Dermis microvascular lymphatic vessel endothelial cell (primary cell): ENCODE measurements around the gene HES4. TPM values are rescaled to one million over a fixed set of nuclear protein-coding genes. Genes with fewer than 3 reads are reported as not detected.

Experiments
- DNase-seq, 2 donors: peaks; one replicate each; pipeline versions ENCODE4 v3.0.0 to v3.0.0-alpha.2; 2010; ENCODE audit warnings: low read depth in 2 of 2
- total RNA-seq: library from RNA; depleted of rRNA; stranded (reverse); fragments of >200 nt; gene quantifications from 2 replicates; pipeline ENCODE4 v1.2.1, GENCODE V29; 2014

The HES4 gene
- total RNA-seq, 1 donor from 2014 or later = 29.0 TPM

- DNase-seq = no peak
Observed at GRCh38 chr1:967466-968343, 32.2 kb downstream of the HES4 start.

GRCh38 chr1:966704-967300, 33.1 kb downstream of the HES4 start:
- peak in 1 of 2 donors; percentile 57 for DNase-seq

GRCh38 chr1:966135-966703, 33.7 kb downstream of the HES4 start, which contains the start of gene PLEKHN1:
TSS of gene PLEKHN1 (plus strand) at chr1:966482. CDS start at chr1:966532, 50 bp downstream.
- peak in 1 of 2 donors; percentile 47 for DNase-seq

- no peak for DNase-seq
Observed at GRCh38 chr1:965526-966134, 34.3 kb downstream of the HES4 start.

- no peak for DNase-seq
Observed at GRCh38 chr1:964691-965525, 35.0 kb downstream of the HES4 start.

- DNase-seq = no peak
Observed at GRCh38 chr1:963746-964525, 36.0 kb downstream of the HES4 start.

GRCh38 chr1:963301-963651, 36.6 kb downstream of the HES4 start:
- DNase-seq = no peak

- DNase-seq = no peak
Observed at GRCh38 chr1:962381-963300, 37.3 kb downstream of the HES4 start.

- DNase-seq = no peak
Observed at GRCh38 chr1:961132-961669, 38.7 kb downstream of the HES4 start.

GRCh38 chr1:960363-961131, 39.4 kb downstream of the HES4 start, which contains the start of gene KLHL17:
TSS of gene KLHL17 (plus strand) at chr1:960584. CDS start at chr1:960694, 110 bp downstream.
- DNase-seq = peak; percentile 15 to 65

GRCh38 chr1:959731-960362, 40.0 kb downstream of the HES4 start:
- no peak for DNase-seq

GRCh38 chr1:958823-959730, 40.8 kb downstream of the HES4 start, which contains the start of gene NOC2L:
TSS of gene NOC2L (minus strand) at chr1:959256. CDS start at chr1:959240, 16 bp downstream.
- peak; percentile 64 to 87 for DNase-seq

GRCh38 chr1:956636-957035, 43.3 kb downstream of the HES4 start:
- no peak for DNase-seq

GRCh38 chr1:955474-955873, 44.4 kb downstream of the HES4 start:
- DNase-seq = no peak

- DNase-seq = no peak
Observed at GRCh38 chr1:954927-955326, 45.0 kb downstream of the HES4 start.

- DNase-seq = no peak
Observed at GRCh38 chr1:953524-954320, 46.2 kb downstream of the HES4 start.
